Liver (tissue), 9 donors: ENCODE results near the gene GUCY1A1. TPM values are rescaled to one million over a fixed set of nuclear protein-coding genes. Genes with fewer than 3 reads are reported as not detected.

ENCODE experiments used
- DNase-seq: peaks from one replicate; pipeline ENCODE4 v3.0.0-alpha.2; 2017; ENCODE audit warnings: low spot score
- H3K27ac ChIP-seq, 2 donors: one replicate each; pipeline ENCODE4 v1.7.0; 2013; ENCODE audit warnings: inconsistent platforms in 2 of 2, low read length in 2 of 2, control low read depth in 1 of 2, low read depth in 1 of 2, mild to moderate bottlenecking in 1 of 2
- H3K27me3 ChIP-seq, 4 donors: one replicate each; pipeline versions ENCODE4 v1.6.1 to v1.7.0; 2013; ENCODE audit warnings: low read length in 3 of 4, inconsistent platforms in 1 of 4, mild to moderate bottlenecking in 1 of 4, moderate library complexity in 1 of 4; ENCODE audit not compliant: control insufficient read depth in 4 of 4, insufficient read depth in 4 of 4
- H3K36me3 ChIP-seq, 4 donors: one replicate each; pipeline versions ENCODE4 v1.6.1 to v1.7.0; 2013; ENCODE audit warnings: low read length in 3 of 4, mild to moderate bottlenecking in 3 of 4, low read depth in 1 of 4, moderate library complexity in 1 of 4; ENCODE audit not compliant: control insufficient read depth in 4 of 4, insufficient read depth in 3 of 4
- H3K4me1 ChIP-seq, 4 donors: one replicate each; pipeline versions ENCODE4 v1.6.1 to v1.7.0; 2013; ENCODE audit warnings: low read length in 3 of 4, mild to moderate bottlenecking in 3 of 4, moderate library complexity in 1 of 4; ENCODE audit not compliant: control insufficient read depth in 4 of 4, insufficient read depth in 4 of 4
- H3K4me3 ChIP-seq, 3 donors: one replicate each; pipeline versions ENCODE4 v1.6.1 to v1.7.0; 2013; ENCODE audit warnings: low read length in 3 of 3, control low read depth in 1 of 3, low read depth in 1 of 3, mild to moderate bottlenecking in 1 of 3
- H3K9ac ChIP-seq, 2 donors: one replicate each; pipeline ENCODE4 v1.7.0; 2013; ENCODE audit warnings: low read length in 2 of 2, mild to moderate bottlenecking in 2 of 2, moderate library complexity in 2 of 2, control low read depth in 1 of 2, low read depth in 1 of 2
- H3K9me3 ChIP-seq, 4 donors: one replicate each; pipeline versions ENCODE4 v1.6.1 to v1.7.0; 2013; ENCODE audit warnings: low read length in 3 of 4; ENCODE audit not compliant: control insufficient read depth in 4 of 4
- EGR1 ChIP-seq, 2 donors: IDR thresholded peaks; 2 replicates each; pipeline ENCODE4 v1.6.1; 2016 to 2018; ENCODE audit warnings: antibody characterized with exemption in 2 of 2, low read depth in 2 of 2
- FOXA1 ChIP-seq: IDR thresholded peaks from 2 replicates; pipeline ENCODE4 v1.6.1; 2016; ENCODE audit warnings: antibody characterized with exemption
- FOXA2 ChIP-seq: IDR thresholded peaks from 2 replicates; pipeline ENCODE4 v1.6.1; 2016; ENCODE audit warnings: antibody characterized with exemption
- GABPA ChIP-seq, 2 donors: IDR thresholded peaks in 1 of 2; conservative IDR thresholded peaks in 1 of 2; 2 replicates each; pipeline ENCODE4 v1.6.1; 2016; ENCODE audit warnings: antibody characterized with exemption in 2 of 2, mild to moderate bottlenecking in 1 of 2, moderate library complexity in 1 of 2
- HNF4A ChIP-seq, 2 donors: conservative IDR thresholded peaks; 2 replicates each; pipeline ENCODE4 v1.6.1; 2016; ENCODE audit warnings: antibody characterized with exemption in 2 of 2, mild to moderate bottlenecking in 2 of 2
- HNF4G ChIP-seq: IDR thresholded peaks from 2 replicates; pipeline ENCODE4 v1.6.1; 2016; ENCODE audit warnings: antibody characterized with exemption
- JUND ChIP-seq, 2 donors: IDR thresholded peaks; 2 replicates each; pipeline ENCODE4 v1.6.1; 2016; ENCODE audit warnings: antibody characterized with exemption in 2 of 2
- NR2F2 ChIP-seq: IDR thresholded peaks from 2 replicates; pipeline ENCODE4 v1.6.1; 2016; ENCODE audit warnings: antibody characterized with exemption
- RAD21 ChIP-seq, 2 donors: IDR thresholded peaks; 2 replicates each; pipeline ENCODE4 v1.6.1; 2016; ENCODE audit warnings: antibody characterized with exemption in 2 of 2, mild to moderate bottlenecking in 2 of 2
- RXRA ChIP-seq, 2 donors: IDR thresholded peaks; 2 replicates each; pipeline ENCODE4 v1.6.1; 2017 to 2018; ENCODE audit warnings: antibody characterized with exemption in 2 of 2, mild to moderate bottlenecking in 1 of 2
- SP1 ChIP-seq: IDR thresholded peaks from 2 replicates; pipeline ENCODE4 v1.6.1; 2018; ENCODE audit warnings: antibody characterized with exemption, mild to moderate bottlenecking
- TAF1 ChIP-seq: conservative IDR thresholded peaks from 2 replicates; pipeline ENCODE4 v1.6.1; 2016; ENCODE audit warnings: antibody characterized with exemption, mild to moderate bottlenecking
- YY1 ChIP-seq: IDR thresholded peaks from 2 replicates; pipeline ENCODE4 v1.6.1; 2016; ENCODE audit warnings: antibody characterized with exemption, mild to moderate bottlenecking
- ZBTB33 ChIP-seq: IDR thresholded peaks from 2 replicates; pipeline ENCODE4 v1.6.1; 2016; ENCODE audit warnings: antibody characterized with exemption
- WGBS: extraction: QIAGEN DNeasy Blood & Tissue Kit; methylation state at CpG from one replicate; pipeline ENCODE4 v1.1.7; 2013; 5-methylcytosine and 5-hydroxymethylcytosine counted together
- polyA plus RNA-seq, 2 donors: library from polyadenylated mRNA; stranded (reverse) in 1 of 2; unstranded in 1 of 2; fragments of 200-250 nt in 1 of 2; fragments of >200 nt in 1 of 2; fragmentation: Nextera tagmentation in 1 of 2; extraction: Ambion mirVana in 1 of 2; gene quantifications; one replicate each; pipeline versions ENCODE4 v1.2.1 to v1.2.3, GENCODE V29; 2013 to 2015
- total RNA-seq, 2 donors: library from RNA; depleted of rRNA; stranded (reverse); fragments of >200 nt; gene quantifications; one replicate each; pipeline ENCODE4 v1.2.3, GENCODE V29; 2014
- TF ChIP-seq, protein P1 (sequence below): fragments of 150-350 bp; IDR thresholded peaks from 2 replicates; pipeline ENCODE4 v1.5.1; 2017; ENCODE audit warnings: improper control_type of control experiment, low read depth, low read length; ENCODE audit not compliant: missing input control
- TF ChIP-seq, protein P2 (sequence below): IDR thresholded peaks from 2 replicates; pipeline ENCODE4 v1.6.1; 2016; ENCODE audit warnings: antibody characterized with exemption
- TF ChIP-seq, protein P3 (sequence below): IDR thresholded peaks from 2 replicates; pipeline ENCODE4 v1.6.1; 2016; ENCODE audit warnings: antibody characterized with exemption
- TF ChIP-seq, protein P4 (sequence below): IDR thresholded peaks from 2 replicates; pipeline ENCODE4 v1.6.1; 2016; ENCODE audit warnings: antibody characterized with exemption, mild to moderate bottlenecking
- donor health status: healthy.
- donor health status: healthy.
- donor health status: healthy.
- donor health status: healthy.
- donor health status: healthy.

GUCY1A1 gene
- total and polyA plus RNA-seq, 4 donors: 2.8 to 13.5 (median 7.6) TPM

DNA sequence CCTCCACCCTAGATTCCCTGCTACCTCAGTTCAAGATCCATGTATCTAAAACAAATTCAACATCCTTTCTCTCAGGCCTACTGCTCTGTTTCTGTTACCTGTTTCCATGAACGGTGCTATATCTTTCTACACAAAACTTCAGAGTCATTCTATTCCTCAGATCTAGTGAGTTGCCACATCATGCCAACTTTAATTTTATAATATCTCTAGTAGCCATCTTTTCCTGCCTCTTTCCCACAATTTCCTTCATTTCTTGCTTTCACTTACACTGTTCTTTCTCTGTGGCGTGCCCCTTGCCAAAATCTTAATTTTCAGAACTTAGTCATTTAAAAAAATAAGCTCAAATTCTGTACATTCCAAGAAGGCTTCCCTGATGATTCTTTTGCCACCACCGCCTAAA, 15.2 kb downstream of the GUCY1A1 start:
- Histone ChIP-seq H3K36me3 (no peaks in the 10 kb centered on the region), H3K27ac (no peak overlapping the region), H3K4me3 (no peak overlapping the region), H3K4me1 (no peaks in the 10 kb centered on the region), H3K9me3 (no peaks in the 10 kb centered on the region), H3K9ac (no peak overlapping the region), H3K27me3 (no peaks in the 10 kb centered on the region)
- no peak for DNase-seq
- TF ChIP-seq, protein P1, sequence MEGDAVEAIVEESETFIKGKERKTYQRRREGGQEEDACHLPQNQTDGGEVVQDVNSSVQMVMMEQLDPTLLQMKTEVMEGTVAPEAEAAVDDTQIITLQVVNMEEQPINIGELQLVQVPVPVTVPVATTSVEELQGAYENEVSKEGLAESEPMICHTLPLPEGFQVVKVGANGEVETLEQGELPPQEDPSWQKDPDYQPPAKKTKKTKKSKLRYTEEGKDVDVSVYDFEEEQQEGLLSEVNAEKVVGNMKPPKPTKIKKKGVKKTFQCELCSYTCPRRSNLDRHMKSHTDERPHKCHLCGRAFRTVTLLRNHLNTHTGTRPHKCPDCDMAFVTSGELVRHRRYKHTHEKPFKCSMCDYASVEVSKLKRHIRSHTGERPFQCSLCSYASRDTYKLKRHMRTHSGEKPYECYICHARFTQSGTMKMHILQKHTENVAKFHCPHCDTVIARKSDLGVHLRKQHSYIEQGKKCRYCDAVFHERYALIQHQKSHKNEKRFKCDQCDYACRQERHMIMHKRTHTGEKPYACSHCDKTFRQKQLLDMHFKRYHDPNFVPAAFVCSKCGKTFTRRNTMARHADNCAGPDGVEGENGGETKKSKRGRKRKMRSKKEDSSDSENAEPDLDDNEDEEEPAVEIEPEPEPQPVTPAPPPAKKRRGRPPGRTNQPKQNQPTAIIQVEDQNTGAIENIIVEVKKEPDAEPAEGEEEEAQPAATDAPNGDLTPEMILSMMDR: no peak
- TF ChIP-seq RAD21 (IDR thresholded peaks at IDR 0.05): no peak
- no peak for TF ChIP-seq YY1
- no peak for TF ChIP-seq SP1
- TF ChIP-seq HNF4G: no peak
- TF ChIP-seq RXRA (IDR thresholded peaks at IDR 0.05): no peak
- TF ChIP-seq TAF1: no peak
- TF ChIP-seq, protein P2, sequence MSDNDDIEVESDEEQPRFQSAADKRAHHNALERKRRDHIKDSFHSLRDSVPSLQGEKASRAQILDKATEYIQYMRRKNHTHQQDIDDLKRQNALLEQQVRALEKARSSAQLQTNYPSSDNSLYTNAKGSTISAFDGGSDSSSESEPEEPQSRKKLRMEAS: no peak
- TF ChIP-seq EGR1 (IDR thresholded peaks at IDR 0.05; ENCODE audit: low read depth in 2 of 2): no peak
- TF ChIP-seq, protein P3, sequence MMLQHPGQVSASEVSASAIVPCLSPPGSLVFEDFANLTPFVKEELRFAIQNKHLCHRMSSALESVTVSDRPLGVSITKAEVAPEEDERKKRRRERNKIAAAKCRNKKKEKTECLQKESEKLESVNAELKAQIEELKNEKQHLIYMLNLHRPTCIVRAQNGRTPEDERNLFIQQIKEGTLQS: no peak
- no peak for TF ChIP-seq ZBTB33
- TF ChIP-seq FOXA1: no peak
- no peak for TF ChIP-seq HNF4A (conservative IDR thresholded peaks at IDR 0.05)
- TF ChIP-seq GABPA (IDR thresholded peaks at IDR 0.05 in 1 of 2, conservative IDR thresholded peaks at IDR 0.05 in 1 of 2): no peak
- TF ChIP-seq FOXA2: no peak
- no peak for TF ChIP-seq JUND (IDR thresholded peaks at IDR 0.05)
- TF ChIP-seq, protein P4, sequence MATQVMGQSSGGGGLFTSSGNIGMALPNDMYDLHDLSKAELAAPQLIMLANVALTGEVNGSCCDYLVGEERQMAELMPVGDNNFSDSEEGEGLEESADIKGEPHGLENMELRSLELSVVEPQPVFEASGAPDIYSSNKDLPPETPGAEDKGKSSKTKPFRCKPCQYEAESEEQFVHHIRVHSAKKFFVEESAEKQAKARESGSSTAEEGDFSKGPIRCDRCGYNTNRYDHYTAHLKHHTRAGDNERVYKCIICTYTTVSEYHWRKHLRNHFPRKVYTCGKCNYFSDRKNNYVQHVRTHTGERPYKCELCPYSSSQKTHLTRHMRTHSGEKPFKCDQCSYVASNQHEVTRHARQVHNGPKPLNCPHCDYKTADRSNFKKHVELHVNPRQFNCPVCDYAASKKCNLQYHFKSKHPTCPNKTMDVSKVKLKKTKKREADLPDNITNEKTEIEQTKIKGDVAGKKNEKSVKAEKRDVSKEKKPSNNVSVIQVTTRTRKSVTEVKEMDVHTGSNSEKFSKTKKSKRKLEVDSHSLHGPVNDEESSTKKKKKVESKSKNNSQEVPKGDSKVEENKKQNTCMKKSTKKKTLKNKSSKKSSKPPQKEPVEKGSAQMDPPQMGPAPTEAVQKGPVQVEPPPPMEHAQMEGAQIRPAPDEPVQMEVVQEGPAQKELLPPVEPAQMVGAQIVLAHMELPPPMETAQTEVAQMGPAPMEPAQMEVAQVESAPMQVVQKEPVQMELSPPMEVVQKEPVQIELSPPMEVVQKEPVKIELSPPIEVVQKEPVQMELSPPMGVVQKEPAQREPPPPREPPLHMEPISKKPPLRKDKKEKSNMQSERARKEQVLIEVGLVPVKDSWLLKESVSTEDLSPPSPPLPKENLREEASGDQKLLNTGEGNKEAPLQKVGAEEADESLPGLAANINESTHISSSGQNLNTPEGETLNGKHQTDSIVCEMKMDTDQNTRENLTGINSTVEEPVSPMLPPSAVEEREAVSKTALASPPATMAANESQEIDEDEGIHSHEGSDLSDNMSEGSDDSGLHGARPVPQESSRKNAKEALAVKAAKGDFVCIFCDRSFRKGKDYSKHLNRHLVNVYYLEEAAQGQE: no peak
- no peak for TF ChIP-seq NR2F2
- WGBS: 74% methylated on average over 3 of the region's 3 CpGs
